ENCODE measurements around the gene OR13C3.
"Not testable (repeated sequence)": the region's sequence is repeated elsewhere in the genome, so short reads cannot be mapped to it uniquely, and the experiment has no call there.

Gene OR13C3

GRCh38 chr9:104536756-104537155 is at the start of gene OR13C3:
TSS of gene OR13C3 (minus strand) at chr9:104536856. CDS start at chr9:104536723, 133 bp downstream.
- DNase-seq: no peak

GRCh38 chr9:104580562-104580961 is 43.9 kb upstream of the OR13C3 start:
- no peak for DNase-seq

- DNase-seq: no peak
These were observed 40.6 kb upstream of the OR13C3 start for GRCh38 chr9:104577263-104577662.

- DNase-seq: no peak
These were observed 38.8 kb upstream of the OR13C3 start for GRCh38 chr9:104575456-104575855.

- no peak for DNase-seq
These were observed 36.0 kb upstream of the OR13C3 start for GRCh38 chr9:104572612-104573011.

GRCh38 chr9:104568868-104569267 is 32.2 kb upstream of the OR13C3 start, which contains the start of gene OR13C8:
TSS of gene OR13C8 (plus strand) at chr9:104569168. CDS start at chr9:104569168, 0 bp downstream.
- DNase-seq: no peak

- no peak for DNase-seq
These were observed 27.7 kb upstream of the OR13C3 start for GRCh38 chr9:104564358-104564757.

GRCh38 chr9:104556830-104557634 is 20.4 kb upstream of the OR13C3 start:
- DNase-seq: no peak

- DNase-seq: no peak
These were observed 18.9 kb upstream of the OR13C3 start for GRCh38 chr9:104555521-104555920.

- no peak for DNase-seq
These were observed 16.6 kb upstream of the OR13C3 start for GRCh38 chr9:104553261-104553660.

GRCh38 chr9:104544644-104545043 is 8.0 kb upstream of the OR13C3 start:
- no peak for DNase-seq

GRCh38 chr9:104539275-104539674 is 2.6 kb upstream of the OR13C3 start:
- no peak for DNase-seq

GRCh38 chr9:104527109-104527508 is 9.5 kb downstream of the OR13C3 start, which contains the start of gene OR13C4:
TSS of gene OR13C4 (minus strand) at chr9:104527209. CDS start at chr9:104527209, 0 bp downstream.
- DNase-seq: no peak

- not testable (repeated sequence) for DNase-seq
These were observed 16.4 kb downstream of the OR13C3 start for GRCh38 chr9:104520241-104520640.

- DNase-seq: no peak
These were observed 21.8 kb downstream of the OR13C3 start for GRCh38 chr9:104514901-104515300.

- no peak for DNase-seq
These were observed 30.1 kb downstream of the OR13C3 start for GRCh38 chr9:104506565-104506964.

- DNase-seq: no peak
These were observed 32.7 kb downstream of the OR13C3 start, which contains the start of gene OR13F1 for GRCh38 chr9:104503963-104504362. TSS of gene OR13F1 (plus strand) at chr9:104504263. CDS start at chr9:104504263, 0 bp downstream.

GRCh38 chr9:104503440-104503839 is 33.2 kb downstream of the OR13C3 start:
- no peak for DNase-seq

GRCh38 chr9:104494808-104495207 is 41.8 kb downstream of the OR13C3 start:
- no peak for DNase-seq
